PC-3 (cell line): ENCODE measurements around the gene L3MBTL4. TPM values are rescaled to one million over a fixed set of nuclear protein-coding genes. Genes with fewer than 3 reads are reported as not detected.

ENCODE experiments used
- ATAC-seq: fragments of 200-7000 bp; cut with Tn5 transposase; 2 replicates; pipeline ENCODE4 v1.9.1; 2020; ENCODE audit warnings: mild to moderate bottlenecking, moderate library complexity
- BruUV-seq: library from RNA; stranded (reverse); fragments of 400-500 nt; replicated peaks from 2 replicates; lab custom pipeline; 2021; lab: Mats Ljungman, UMichigan
- CTCF ChIA-PET: fragments of 300-600 bp; sonication (Branson Sonifier 250); formaldehyde crosslinking; loops from one replicate; lab custom pipeline; 2022; ENCODE audit warnings: antibody characterized with exemption; lab: Charles Lee
- POLR2A ChIA-PET: fragments of 300-600 bp; sonication (Branson Sonifier 250); formaldehyde crosslinking; loops from one replicate; lab custom pipeline; 2022; ENCODE audit warnings: antibody characterized with exemption; ENCODE audit not compliant: unreplicated experiment; lab: Charles Lee
- DNase-seq: peaks from one replicate; pipeline ENCODE4 v3.0.0-alpha.2; 2015
- H2AFZ ChIP-seq: fragments of 300-600 bp; sonication (generic); 2 replicates; pipeline ENCODE4 v1.6.0; 2016; ENCODE audit warnings: antibody characterized with exemption, low read length
- H3F3A ChIP-seq: fragments of 300-600 bp; sonication (generic); one replicate; pipeline ENCODE4 v1.6.0; 2017; ENCODE audit warnings: antibody characterized with exemption, low read length, control low read depth, mild to moderate bottlenecking; ENCODE audit not compliant: unreplicated experiment
- H3K27ac ChIP-seq: fragments of 300-600 bp; sonication (generic); 2 replicates; pipeline ENCODE4 v1.5.1; 2016; ENCODE audit warnings: mild to moderate bottlenecking, low read length
- H3K27me3 ChIP-seq: fragments of 300-600 bp; sonication (generic); 2 replicates; pipeline ENCODE4 v1.6.1; 2016; ENCODE audit warnings: low read length, mixed read lengths
- H3K36me3 ChIP-seq: fragments of 300-600 bp; sonication (generic); 2 replicates; pipeline ENCODE4 v1.6.1; 2016; ENCODE audit warnings: low read depth, mixed run types, low read length, mixed read lengths
- H3K4me1 ChIP-seq: fragments of 300-600 bp; sonication (generic); 2 replicates; pipeline ENCODE4 v1.5.1; 2016; ENCODE audit warnings: low read length; ENCODE audit not compliant: insufficient read depth
- H3K4me2 ChIP-seq: fragments of 300-600 bp; sonication (generic); 2 replicates; pipeline ENCODE4 v1.6.0; 2016; ENCODE audit warnings: low read length
- H3K4me3 ChIP-seq: fragments of 300-600 bp; sonication (generic); 2 replicates; pipeline ENCODE4 v1.5.1; 2016; ENCODE audit warnings: mild to moderate bottlenecking, low read length, mixed read lengths
- H3K79me2 ChIP-seq: fragments of 300-600 bp; sonication (generic); 2 replicates; pipeline ENCODE4 v1.6.1; 2017; ENCODE audit warnings: low read length, mixed read lengths
- H3K9ac ChIP-seq: fragments of 300-600 bp; sonication (generic); 2 replicates; pipeline ENCODE4 v1.6.0; 2016; ENCODE audit warnings: mild to moderate bottlenecking, low read length
- H3K9me2 ChIP-seq: fragments of 300-600 bp; sonication (generic); replicated peaks from 2 replicates; pipeline ENCODE4 v1.6.1; 2016; ENCODE audit warnings: mixed run types, low read length, mixed read lengths
- H3K9me3 ChIP-seq: fragments of 300-600 bp; sonication (generic); 2 replicates; pipeline ENCODE4 v1.6.1; 2016; ENCODE audit warnings: low read length, mixed read lengths
- H4K20me1 ChIP-seq: fragments of 300-600 bp; sonication (generic); 2 replicates; pipeline ENCODE4 v1.6.1; 2016; ENCODE audit warnings: low read length, mixed read lengths
- CTCF ChIP-seq: fragments of 300-600 bp; sonication (generic); conservative IDR thresholded peaks from 2 replicates; pipeline ENCODE4 v1.5.1; 2017; ENCODE audit warnings: antibody characterized with exemption, low read depth, mild to moderate bottlenecking, low read length
- EZH2 ChIP-seq: fragments of 300-600 bp; sonication (generic); IDR thresholded peaks from one replicate; pipeline ENCODE4 v1.6.1; 2017; ENCODE audit warnings: antibody characterized with exemption, mild to moderate bottlenecking, low read length; ENCODE audit not compliant: unreplicated experiment
- EZH2phosphoT487 ChIP-seq: fragments of 300-600 bp; sonication (generic); IDR thresholded peaks from 2 replicates; pipeline ENCODE4 v1.6.1; 2018; ENCODE audit warnings: mild to moderate bottlenecking, antibody characterized with exemption, low read length, borderline replicate concordance
- intact Hi-C: fragments of 100-400 bp; cut with micrococcal nuclease; formaldehyde crosslinking; loops from 2 replicates; pipeline ENCODE4 v1.9.0; 2023
- total RNA-seq: library from RNA; depleted of rRNA; stranded (reverse); fragments of >200 nt; gene quantifications from 2 replicates; pipeline ENCODE4 v1.2.3, GENCODE V29; 2014

L3MBTL4 gene
- total RNA-seq, 1 experiment from 2014 or later, result 0.47 TPM

GRCh38 chr18:6362559-6363129, 52.1 kb downstream of the L3MBTL4 start:
- H3K4me2 ChIP-seq, result peak overlapping the region; percentile 85
- peak overlapping the region; percentile 65 for H3K4me3 ChIP-seq
- intact Hi-C loops, result loop anchor here (1.0 kb wide), 1 partner anchor 10 kb away; no protein-coding TSS in a partner anchor
- H3F3A ChIP-seq, result no peaks in the 10 kb centered on the region
- H3K79me2 ChIP-seq, result no peaks in the 10 kb centered on the region
- no peaks in the 10 kb centered on the region for H3K9me3 ChIP-seq
- no peak for TF ChIP-seq CTCF
- TF ChIP-seq EZH2phosphoT487, result no peak
- TF ChIP-seq EZH2, result no peak
- peak; percentile 84 for ATAC-seq
- POLR2A ChIA-PET, result no interaction called here
- 0 out of 2 replicates have a peak, but pooled peaks cover 6% of the 10 kb centered on the region for H3K4me1 ChIP-seq
- DNase-seq, result peak; percentile 51
- H4K20me1 ChIP-seq, result no peaks in the 10 kb centered on the region
- BruUV-seq, result no TSS peak
- H3K36me3 ChIP-seq, result no peaks in the 10 kb centered on the region
- no peaks in the 10 kb centered on the region for H3K27me3 ChIP-seq
- peak overlapping the region; percentile 23 for H3K27ac ChIP-seq
- H3K9me2 ChIP-seq, result no peaks in the 10 kb centered on the region
- H3K9ac ChIP-seq, result peak overlapping the region; percentile 52
- CTCF ChIA-PET, result no interaction called here
- peak overlapping the region; percentile 94 for H2AFZ ChIP-seq

GRCh38 chr18:6357668-6358067, 57.0 kb downstream of the L3MBTL4 start:
- Histone ChIP-seq H3K9me2 (no peaks in the 10 kb centered on the region), H3K4me1 (peaks cover 33% of the 10 kb centered on the region), H3K4me3 (no peak overlapping the region), H3K79me2 (no peaks in the 10 kb centered on the region), H3K27ac (no peak overlapping the region), H2AFZ (no peak overlapping the region), H3K4me2 (no peak overlapping the region), H3K27me3 (no peaks in the 10 kb centered on the region), H3K9me3 (no peaks in the 10 kb centered on the region), H3K9ac (no peak overlapping the region), H4K20me1 (no peaks in the 10 kb centered on the region), H3K36me3 (no peaks in the 10 kb centered on the region), H3F3A (no peaks in the 10 kb centered on the region)
- intact Hi-C loops, result loop anchor here (2.0 to 10.0 kb wide), 3 partner anchors 19 to 387 kb away; no protein-coding TSS in a partner anchor
- DNase-seq, result no peak
- CTCF ChIA-PET, result no interaction called here
- POLR2A ChIA-PET, result no interaction called here
- no peak for ATAC-seq
- no peak for TF ChIP-seq EZH2
- BruUV-seq, result no TSS peak

- POLR2A ChIA-PET, result interaction anchor here (0.5 to 0.7 kb wide), 4 partner anchors 10 to 1521 kb away, joined by 3 read pairs; no protein-coding TSS in a partner anchor
- CTCF ChIA-PET, result interaction anchor here (0.7 kb wide), 2 partner anchors 46 to 689 kb away, joined by 4 to 6 read pairs; no protein-coding TSS in a partner anchor
These were observed 58.7 kb downstream of the L3MBTL4 start for GRCh38 chr18:6355789-6356589.

More at GRCh38 chr18:6355789-6356589, 58.7 kb downstream of the L3MBTL4 start:
- no peaks in the 10 kb centered on the region for H3K9me2 ChIP-seq
- intact Hi-C loops, result loop anchor here (2.0 to 10.0 kb wide), 3 partner anchors 21 to 389 kb away; no protein-coding TSS in a partner anchor
- no peak overlapping the region for H2AFZ ChIP-seq
- BruUV-seq, result no TSS peak
- H3K27ac ChIP-seq, result peak overlapping the region; percentile 63
- H3K9ac ChIP-seq, result peak overlapping the region; percentile 14
- H3K4me2 ChIP-seq, result peak overlapping the region; percentile 43
- H3K4me3 ChIP-seq, result no peak overlapping the region; the same call in 1 of the 2 replicates
- H4K20me1 ChIP-seq, result no peaks in the 10 kb centered on the region
- no peaks in the 10 kb centered on the region for H3K9me3 ChIP-seq
- no peaks in the 10 kb centered on the region for H3K27me3 ChIP-seq
- peak; percentile 90 for DNase-seq
- H3K36me3 ChIP-seq, result no peaks in the 10 kb centered on the region
- peak; percentile 80 for ATAC-seq
- H3K4me1 ChIP-seq, result peaks cover 37% of the 10 kb centered on the region
- H3K79me2 ChIP-seq, result no peaks in the 10 kb centered on the region
- no peaks in the 10 kb centered on the region for H3F3A ChIP-seq
- TF ChIP-seq EZH2, result no peak
- TF ChIP-seq EZH2phosphoT487, result no peak
- TF ChIP-seq CTCF, result no peak
